Left ventricle myocardium inferior (tissue), 1 donor: ENCODE results near the gene ARSG. TPM values are rescaled to one million over a fixed set of nuclear protein-coding genes. Genes with fewer than 3 reads are reported as not detected.
"Not testable (repeated sequence)": the region's sequence is repeated elsewhere in the genome, so short reads cannot be mapped to it uniquely, and the experiment has no call there.

Experiments used
- DNase-seq: peaks from one replicate; pipeline ENCODE4 v3.0.0-alpha.2; 2020
- H3K27ac ChIP-seq: fragments of 200-600 bp; replicated peaks from 2 replicates; pipeline ENCODE4 v1.8.0; 2021
- H3K27me3 ChIP-seq: fragments of 200-600 bp; 2 replicates; pipeline ENCODE4 v1.8.0; 2021; ENCODE audit warnings: low read depth
- H3K36me3 ChIP-seq: fragments of 200-600 bp; 2 replicates; pipeline ENCODE4 v1.8.0; 2021
- H3K4me1 ChIP-seq: fragments of 200-600 bp; 2 replicates; pipeline ENCODE4 v1.8.0; 2021
- H3K4me3 ChIP-seq: fragments of 200-600 bp; 2 replicates; pipeline ENCODE4 v1.8.0; 2021; ENCODE audit warnings: mild to moderate bottlenecking, moderate library complexity
- H3K9me3 ChIP-seq: fragments of 200-600 bp; replicated peaks from 2 replicates; pipeline ENCODE4 v1.8.0; 2021
- intact Hi-C: fragments of 100-400 bp; cut with micrococcal nuclease; formaldehyde crosslinking; loops from one replicate; pipeline ENCODE4 v1.11.0; 2022
- total RNA-seq: library from RNA; stranded (reverse); fragmentation: NEBNext Ultra II Directional; extraction: Animal tissue kit (Norgen Biotek cat#: 25700); gene quantifications from one replicate; pipeline ENCODE4 v1.2.1, GENCODE V29; 2021
- TF ChIP-seq, protein P1 (sequence below): fragments of 200-600 bp; IDR thresholded peaks from 2 replicates; pipeline ENCODE4 v1.8.0; 2021; ENCODE audit warnings: antibody characterized with exemption, mild to moderate bottlenecking, borderline replicate concordance
- donor health status: DM: no; HTN: yes; CAD: no; lungs with severe emphysema.

Gene ARSG
- total RNA-seq, 1 donor from 2014 or later: 3.7 TPM

- Histone ChIP-seq H3K36me3 (peaks cover 6% of the 10 kb centered on the region), H3K4me3 (no peak overlapping the region), H3K9me3 (peaks cover 12% of the 10 kb centered on the region), H3K27ac (peak overlapping the region; percentile 5), H3K27me3 (no peaks in the 10 kb centered on the region), H3K4me1 (peaks cover 36% of the 10 kb centered on the region)
- DNase-seq: no peak
- intact Hi-C loops: no loop called here
- TF ChIP-seq, protein P1, sequence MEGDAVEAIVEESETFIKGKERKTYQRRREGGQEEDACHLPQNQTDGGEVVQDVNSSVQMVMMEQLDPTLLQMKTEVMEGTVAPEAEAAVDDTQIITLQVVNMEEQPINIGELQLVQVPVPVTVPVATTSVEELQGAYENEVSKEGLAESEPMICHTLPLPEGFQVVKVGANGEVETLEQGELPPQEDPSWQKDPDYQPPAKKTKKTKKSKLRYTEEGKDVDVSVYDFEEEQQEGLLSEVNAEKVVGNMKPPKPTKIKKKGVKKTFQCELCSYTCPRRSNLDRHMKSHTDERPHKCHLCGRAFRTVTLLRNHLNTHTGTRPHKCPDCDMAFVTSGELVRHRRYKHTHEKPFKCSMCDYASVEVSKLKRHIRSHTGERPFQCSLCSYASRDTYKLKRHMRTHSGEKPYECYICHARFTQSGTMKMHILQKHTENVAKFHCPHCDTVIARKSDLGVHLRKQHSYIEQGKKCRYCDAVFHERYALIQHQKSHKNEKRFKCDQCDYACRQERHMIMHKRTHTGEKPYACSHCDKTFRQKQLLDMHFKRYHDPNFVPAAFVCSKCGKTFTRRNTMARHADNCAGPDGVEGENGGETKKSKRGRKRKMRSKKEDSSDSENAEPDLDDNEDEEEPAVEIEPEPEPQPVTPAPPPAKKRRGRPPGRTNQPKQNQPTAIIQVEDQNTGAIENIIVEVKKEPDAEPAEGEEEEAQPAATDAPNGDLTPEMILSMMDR: no peak
Observed at GRCh38 chr17:68399638-68400403, 108.5 kb downstream of the ARSG start.

- peaks cover under 1% of the 10 kb centered on the region for H3K36me3 ChIP-seq
- DNase-seq: no peak
- H3K4me1 ChIP-seq: peaks cover 36% of the 10 kb centered on the region
- H3K9me3 ChIP-seq: peaks cover 12% of the 10 kb centered on the region
- H3K27me3 ChIP-seq: no peaks in the 10 kb centered on the region
- intact Hi-C loops: no loop called here
- H3K27ac ChIP-seq: peak overlapping the region; percentile 5
- no peak overlapping the region for H3K4me3 ChIP-seq
- TF ChIP-seq, protein P1: no peak
Observed at GRCh38 chr17:68400404-68400735, 109.1 kb downstream of the ARSG start.

DNA sequence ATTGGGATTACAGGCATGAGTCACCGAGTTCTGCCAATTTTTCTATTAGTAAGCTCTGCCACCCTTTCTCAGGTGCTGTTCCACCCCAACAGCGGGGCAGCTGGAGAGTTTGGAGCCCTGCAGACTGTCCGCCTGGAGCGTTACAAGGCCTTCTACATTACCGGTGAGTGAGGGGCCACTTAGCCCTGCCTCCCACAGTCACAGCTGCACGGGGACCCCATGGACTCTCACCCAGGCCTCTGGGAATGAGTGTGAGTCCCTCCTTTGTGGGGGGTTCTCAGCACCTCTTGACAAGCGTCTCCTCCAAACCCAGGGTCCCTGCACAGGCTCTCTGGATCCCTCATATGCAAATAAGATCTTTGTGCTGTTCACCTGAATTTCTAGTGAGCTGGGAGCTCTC lies 110.0 kb downstream of the ARSG start:
- Histone ChIP-seq H3K27ac (no peak overlapping the region), H3K4me1 (peaks cover 36% of the 10 kb centered on the region), H3K4me3 (no peak overlapping the region), H3K27me3 (no peaks in the 10 kb centered on the region), H3K36me3 (no peaks in the 10 kb centered on the region), H3K9me3 (peaks cover 21% of the 10 kb centered on the region)
- intact Hi-C loops: no loop called here
- no peak for DNase-seq
- TF ChIP-seq, protein P1: no peak

DNA sequence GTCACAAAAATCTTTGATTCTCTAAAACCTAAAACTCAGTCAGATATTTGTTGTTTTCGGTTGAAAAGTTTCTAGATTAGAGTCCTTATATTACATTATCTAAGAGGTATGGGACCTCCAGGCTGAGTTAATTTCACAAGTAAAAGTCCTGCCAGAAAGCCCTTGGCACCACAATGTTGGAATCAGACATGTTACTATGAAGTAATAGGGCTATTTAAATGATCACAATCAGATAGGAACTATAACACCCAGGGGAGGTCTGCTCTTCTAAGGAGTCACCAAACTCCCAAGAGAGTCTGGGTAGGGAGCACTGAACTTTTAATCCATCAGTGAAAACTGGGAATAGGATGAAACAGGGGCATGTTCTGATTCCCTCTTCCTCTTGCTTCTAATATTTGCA lies 111.8 kb downstream of the ARSG start:
- Histone ChIP-seq H3K36me3 (no peaks in the 10 kb centered on the region), H3K9me3 (peaks cover 36% of the 10 kb centered on the region), H3K4me3 (no peak overlapping the region), H3K27me3 (no peaks in the 10 kb centered on the region), H3K4me1 (peaks cover 31% of the 10 kb centered on the region), H3K27ac (no peak overlapping the region)
- intact Hi-C loops: no loop called here
- TF ChIP-seq, protein P1: no peak
- no peak for DNase-seq

DNA sequence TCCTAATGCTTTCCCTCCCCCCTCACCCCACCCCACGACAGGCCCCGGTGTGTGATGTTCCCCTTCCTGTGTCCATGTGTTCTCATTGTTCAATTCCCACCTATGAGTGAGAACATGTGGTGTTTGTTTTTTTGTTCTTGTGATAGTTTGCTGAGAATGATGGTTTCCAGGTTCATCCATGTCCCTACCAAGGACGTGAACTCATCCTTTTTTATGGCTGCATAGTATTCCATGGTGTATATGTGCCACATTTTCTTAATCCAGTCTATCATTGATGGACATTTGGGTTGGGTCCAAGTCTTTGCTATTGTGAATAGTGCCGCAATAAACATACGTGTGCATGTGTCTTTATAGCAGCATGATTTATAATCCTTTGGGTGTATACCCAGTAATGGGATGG lies 112.5 kb downstream of the ARSG start:
- Histone ChIP-seq H3K4me1 (peaks cover 25% of the 10 kb centered on the region), H3K9me3 (peaks cover 36% of the 10 kb centered on the region)
- intact Hi-C loops, H3K36me3 ChIP-seq, H3K27me3 ChIP-seq, H3K27ac ChIP-seq, DNase-seq, H3K4me3 ChIP-seq: not testable (repeated sequence)

DNA sequence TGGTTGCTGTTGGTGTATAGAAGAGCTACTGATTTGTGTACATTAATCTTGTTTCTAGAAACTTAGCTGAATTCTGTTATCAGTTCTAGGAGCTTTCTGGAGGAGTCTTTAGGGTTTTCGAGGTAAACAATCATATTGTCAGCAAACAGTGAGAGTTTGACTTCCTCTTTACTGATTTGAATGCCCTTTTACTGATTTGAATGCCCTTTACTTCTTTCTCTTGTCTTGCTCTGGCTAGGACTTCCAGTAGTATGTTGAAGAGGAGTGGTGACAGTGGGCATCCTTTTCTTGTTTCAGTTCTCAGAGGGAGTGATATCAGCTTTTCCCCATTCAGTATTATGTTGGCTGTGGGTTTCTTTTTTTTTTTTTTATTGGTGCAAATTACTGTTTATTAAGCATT lies 116.4 kb downstream of the ARSG start:
- H3K4me1 ChIP-seq, H3K4me3 ChIP-seq, H3K36me3 ChIP-seq, H3K27ac ChIP-seq, intact Hi-C loops, H3K27me3 ChIP-seq, DNase-seq: not testable (repeated sequence)
- H3K9me3 ChIP-seq: peaks cover 39% of the 10 kb centered on the region

- Histone ChIP-seq H3K9me3 (peaks cover 24% of the 10 kb centered on the region), H3K4me3 (peak overlapping the region; percentile 66), H3K4me1 (peaks cover 13% of the 10 kb centered on the region), H3K27ac (peak overlapping the region; percentile 30)
- DNase-seq, H3K27me3 ChIP-seq, H3K36me3 ChIP-seq, intact Hi-C loops: not testable (repeated sequence)
Observed at GRCh38 chr17:68413597-68414560, 122.6 kb downstream of the ARSG start.

DNA sequence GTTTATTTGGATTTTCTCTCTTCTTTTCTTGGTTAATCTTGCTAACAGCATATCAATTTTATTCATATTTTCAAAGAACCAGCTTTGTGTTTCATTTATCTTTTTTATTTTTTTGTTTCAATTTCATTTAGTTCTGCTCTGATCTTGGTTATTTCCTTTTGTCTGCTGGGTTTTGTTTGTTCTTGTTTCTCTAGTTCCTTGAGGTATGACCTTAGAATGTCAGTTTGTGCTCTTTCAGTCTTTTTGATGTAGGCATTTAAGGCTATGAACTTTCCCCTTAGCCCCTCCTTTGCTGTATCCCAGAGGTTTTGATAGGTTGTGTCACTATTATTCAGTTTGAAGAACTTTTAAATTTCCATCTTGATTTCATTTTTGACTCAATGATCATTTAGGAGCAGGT lies 123.6 kb downstream of the ARSG start:
- intact Hi-C loops, DNase-seq, H3K27ac ChIP-seq, H3K27me3 ChIP-seq, H3K36me3 ChIP-seq, H3K4me3 ChIP-seq: not testable (repeated sequence)
- Histone ChIP-seq H3K9me3 (peaks cover 24% of the 10 kb centered on the region), H3K4me1 (peaks cover 17% of the 10 kb centered on the region)
